T-helper 1 cell (primary cell): ENCODE measurements around the gene FAM221B.
A peak's percentile ranks its signal among the peaks of the same experiment; 100 is the strongest.

Experiments used
- DNase-seq, 5 donors: peaks; one replicate each; pipeline ENCODE4 v3.0.0-alpha.2; 2012 to 2020

Gene FAM221B

GRCh38 chr9:35818341-35818740, 10.2 kb downstream of the FAM221B start:
- no peak for DNase-seq

GRCh38 chr9:35816708-35817107, 11.8 kb downstream of the FAM221B start:
- no peak for DNase-seq

- peak; percentile 95 to 99 (median 96) for DNase-seq
These were observed 13.5 kb downstream of the FAM221B start, which contains the start of gene HINT2 for GRCh38 chr9:35814841-35815543. Gene HINT2, minus strand, starts transcription at chr9:35815042. Its CDS starts 63 bp downstream, at chr9:35814979.

- peak in 1 of 5 donors; percentile 55 for DNase-seq
These were observed 14.3 kb downstream of the FAM221B start for GRCh38 chr9:35814106-35814840.

GRCh38 chr9:35813434-35814105, 15.0 kb downstream of the FAM221B start:
- no peak for DNase-seq

- DNase-seq = peak; percentile 93 to 98 (median 95)
These were observed 16.4 kb downstream of the FAM221B start, which contains the start of gene SPAG8 for GRCh38 chr9:35812025-35812602. Gene SPAG8, minus strand, starts transcription at chr9:35812262. Its CDS starts 115 bp downstream, at chr9:35812147.

- no peak for DNase-seq
These were observed 17.0 kb downstream of the FAM221B start for GRCh38 chr9:35811381-35812024.

GRCh38 chr9:35810122-35810521, 18.4 kb downstream of the FAM221B start:
- DNase-seq = no peak

- DNase-seq = no peak
These were observed 20.1 kb downstream of the FAM221B start for GRCh38 chr9:35808433-35808832.

GRCh38 chr9:35806101-35806500, 22.4 kb downstream of the FAM221B start:
- DNase-seq = no peak

GRCh38 chr9:35801328-35802128, 27.0 kb downstream of the FAM221B start:
- no peak for DNase-seq

- DNase-seq = no peak
These were observed 28.0 kb downstream of the FAM221B start for GRCh38 chr9:35800530-35800929.

- peak in 1 of 5 donors; percentile 17 for DNase-seq
These were observed 29.7 kb downstream of the FAM221B start for GRCh38 chr9:35798658-35799374.

- DNase-seq = no peak
These were observed 31.0 kb downstream of the FAM221B start for GRCh38 chr9:35797311-35798109.

GRCh38 chr9:35795695-35796094, 32.8 kb downstream of the FAM221B start:
- no peak for DNase-seq

GRCh38 chr9:35793461-35793860, 35.1 kb downstream of the FAM221B start:
- no peak for DNase-seq

- no peak for DNase-seq
These were observed 35.7 kb downstream of the FAM221B start for GRCh38 chr9:35792826-35793225.

- no peak for DNase-seq
These were observed 36.3 kb downstream of the FAM221B start for GRCh38 chr9:35792024-35792813.

- no peak for DNase-seq
These were observed 37.1 kb downstream of the FAM221B start, which contains the start of gene NPR2 for GRCh38 chr9:35791297-35791921. Gene NPR2, plus strand, starts transcription at chr9:35791591. Its CDS starts 818 bp downstream, at chr9:35792409.
